ENCODE results near the gene PAGE2B.
A peak's percentile ranks its signal among the peaks of the same experiment; 100 is the strongest.
"Not testable (repeated sequence)": the region's sequence is repeated elsewhere in the genome, so short reads cannot be mapped to it uniquely, and the experiment has no call there.

PAGE2B gene

DNA sequence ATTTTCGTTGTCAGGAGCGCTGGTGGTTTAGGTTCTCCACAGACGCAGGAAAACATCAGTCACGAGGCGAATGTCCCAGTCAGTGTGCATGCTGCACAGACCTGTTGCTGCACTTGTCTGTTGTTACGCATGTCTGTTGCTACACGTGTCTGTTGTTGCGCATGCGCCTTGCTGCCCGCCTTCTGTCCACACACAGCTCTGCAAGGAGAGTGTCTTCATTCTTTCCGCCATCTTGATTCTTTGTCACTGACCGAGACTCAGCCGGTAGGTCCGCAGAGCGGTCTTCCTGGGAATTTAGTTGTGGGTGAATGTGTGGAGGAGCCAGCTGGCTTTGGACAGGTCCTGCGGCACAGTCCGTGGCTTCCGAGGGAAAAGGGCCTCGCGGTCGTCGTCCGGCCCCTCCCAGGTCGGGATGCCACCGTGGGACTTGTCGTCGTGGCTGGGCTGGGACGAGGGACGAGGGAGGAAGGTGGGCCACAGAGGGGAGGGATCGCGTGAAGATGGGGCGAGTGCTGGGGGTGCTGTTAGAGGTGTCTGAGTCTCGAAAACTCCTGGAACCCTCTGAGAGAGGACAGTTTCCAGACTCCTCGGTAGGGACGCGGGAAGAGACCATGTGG is at the start of gene PAGE2B:
PAGE2B (plus strand) TSS at position 180 of the 617 bp plus-strand sequence. CDS start 1,012 bp downstream, outside the sequence.
- FAIRE-seq, result no peak
- DNase-seq (ENCODE audit: insufficient read length, low spot score), result no peak

GRCh38 chrX:55026143-55026542 is 48.7 kb upstream of the PAGE2B start:
- no peak for DNase-seq (ENCODE audit: insufficient read length, low spot score)
- FAIRE-seq, result no peak

DNA sequence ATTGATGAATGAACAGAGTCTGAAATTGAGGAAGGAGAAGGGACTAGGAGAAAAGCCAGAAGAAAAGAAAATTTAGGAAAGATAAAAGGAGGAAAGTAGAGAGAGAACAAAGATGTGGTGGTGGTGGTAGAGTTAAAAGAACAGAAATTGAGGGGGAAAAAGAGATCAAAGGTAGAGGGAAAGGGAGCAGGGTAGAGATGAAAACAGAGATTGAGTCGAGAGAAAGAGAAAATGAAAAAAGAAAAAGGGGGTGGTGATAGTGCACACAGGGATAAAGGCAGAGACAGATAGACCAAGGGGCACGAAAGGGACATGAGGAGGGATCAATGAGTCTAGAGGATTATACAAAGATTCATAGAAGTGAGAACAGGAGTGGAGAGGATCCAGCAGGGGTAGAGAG is 48.0 kb upstream of the PAGE2B start:
- FAIRE-seq, result no peak
- DNase-seq (ENCODE audit: insufficient read length, low spot score), result no peak

GRCh38 chrX:55028040-55028439 is 46.8 kb upstream of the PAGE2B start:
- FAIRE-seq (no peak), DNase-seq (ENCODE audit: insufficient read length, low spot score) (no peak)

- no peak for DNase-seq (ENCODE audit: insufficient read length, low spot score)
- no peak for FAIRE-seq
Observed at GRCh38 chrX:55028611-55029010, 46.2 kb upstream of the PAGE2B start.

- FAIRE-seq (no peak), DNase-seq (ENCODE audit: insufficient read length, low spot score) (no peak)
Observed at GRCh38 chrX:55029291-55029690, 45.5 kb upstream of the PAGE2B start.

DNA sequence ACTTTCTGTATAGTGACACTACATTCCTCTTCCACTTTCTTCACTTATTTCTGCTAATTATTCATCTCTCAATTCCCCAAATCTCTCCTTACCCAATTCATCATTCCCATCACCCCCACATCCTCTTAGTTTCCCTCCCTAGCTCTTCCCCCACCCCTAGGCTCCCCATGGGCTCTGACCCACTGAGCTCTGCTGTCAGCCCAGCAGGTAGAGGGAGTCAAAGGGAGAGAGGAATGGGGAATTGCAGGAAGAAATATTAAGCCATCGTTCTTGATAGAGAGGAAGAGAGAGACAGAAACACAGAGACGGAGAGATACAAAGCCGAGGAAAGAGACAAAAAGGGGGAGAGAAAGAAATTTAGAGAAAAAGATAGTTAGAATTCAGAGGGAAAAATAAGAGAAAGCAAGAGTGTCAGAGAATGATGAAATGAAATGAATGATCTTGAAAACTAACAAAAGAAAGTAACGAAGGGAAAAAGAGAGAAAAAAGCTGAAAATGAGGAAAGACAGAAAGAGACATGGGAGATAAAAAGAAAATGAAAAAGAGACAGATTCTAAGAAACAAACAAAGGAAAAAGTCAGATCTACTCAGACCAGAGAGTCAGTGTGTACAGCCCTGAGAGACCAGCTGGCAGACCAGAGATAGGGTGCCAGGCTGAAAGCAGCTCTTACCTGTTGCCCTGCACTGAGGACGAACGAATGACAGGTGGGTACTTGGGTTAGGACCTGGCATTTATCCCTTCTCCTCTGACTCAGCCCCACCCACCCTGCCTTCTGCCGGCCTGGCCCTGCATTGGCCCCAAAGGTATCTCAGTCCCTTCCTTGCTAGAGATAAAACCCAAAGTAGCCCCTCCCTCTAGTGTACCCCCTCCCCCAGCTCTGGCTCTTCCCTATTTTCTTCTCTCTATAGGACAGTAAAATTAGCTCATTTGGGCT is 44.3 kb upstream of the PAGE2B start, which contains the start of gene ALAS2:
ALAS2 (minus strand) TSS at position 707 of the 935 bp plus-strand sequence. CDS start 4,977 bp downstream, outside the sequence.
- DNase-seq (ENCODE audit: insufficient read length, low spot score), result no peak
- no peak for FAIRE-seq

DNA sequence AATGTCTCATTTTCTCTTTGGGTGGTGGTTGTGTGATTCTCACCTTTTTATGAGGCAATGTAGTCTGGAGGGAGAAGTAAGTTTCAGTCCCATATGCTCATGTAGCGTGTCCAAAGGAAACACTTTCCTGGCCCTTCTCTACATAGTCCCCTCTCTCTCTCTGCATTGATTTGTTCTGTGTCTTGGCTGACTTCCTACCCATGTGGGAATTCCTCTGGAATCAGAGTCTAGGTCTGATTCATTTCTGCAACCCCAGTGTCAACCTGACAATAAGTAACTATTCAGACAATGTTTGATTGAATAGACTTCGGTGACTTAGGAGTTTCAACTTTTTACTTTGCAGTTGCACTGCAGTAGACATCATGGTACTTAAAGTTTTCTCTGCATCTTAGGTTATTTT is 41.4 kb upstream of the PAGE2B start:
- FAIRE-seq (no peak), DNase-seq (ENCODE audit: insufficient read length, low spot score) (no peak)

DNA sequence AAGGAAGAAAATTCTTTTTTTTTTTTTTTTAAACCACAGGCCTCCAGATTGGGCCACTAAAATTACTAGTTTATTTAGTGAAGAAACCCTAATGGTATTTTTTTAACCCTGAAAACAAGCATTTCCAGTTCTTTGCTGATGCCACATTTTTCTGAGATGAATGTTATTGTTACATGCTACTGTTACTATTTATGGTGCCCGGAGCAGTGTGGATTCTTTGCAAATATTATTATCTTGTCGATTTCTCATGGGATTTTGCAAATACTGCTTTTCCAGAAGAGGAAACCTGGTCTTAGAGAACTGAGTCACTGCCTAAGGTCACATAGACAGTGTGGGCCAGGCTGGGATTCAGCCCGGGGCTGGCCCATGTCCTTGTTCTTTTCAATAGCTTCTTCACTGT is 35.4 kb upstream of the PAGE2B start:
- DNase-seq (ENCODE audit: insufficient read length, low spot score), result no peak

DNA sequence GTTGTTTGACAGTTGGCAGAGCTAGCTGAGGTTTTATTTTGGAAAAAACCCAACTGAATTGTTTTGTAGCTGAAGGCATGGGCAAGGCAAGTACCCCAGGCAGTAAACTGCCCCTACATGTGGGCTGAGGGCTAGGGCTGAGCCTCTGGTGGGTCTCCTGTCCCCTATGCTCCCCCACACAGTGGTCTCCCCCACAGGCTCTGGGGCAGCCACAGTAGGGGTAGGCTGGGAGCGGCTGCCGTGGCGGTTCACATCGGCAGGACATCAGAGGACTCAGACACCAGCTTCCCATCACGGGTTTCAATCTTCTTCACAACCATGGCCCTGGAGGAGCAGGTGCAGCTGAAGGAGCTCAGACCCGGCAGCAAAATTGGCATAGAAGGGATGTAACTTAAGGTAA is 33.3 kb upstream of the PAGE2B start:
- no peak for FAIRE-seq

More for the DNA sequence above, 35.4 kb upstream of the PAGE2B start:
- no peak for FAIRE-seq

DNA sequence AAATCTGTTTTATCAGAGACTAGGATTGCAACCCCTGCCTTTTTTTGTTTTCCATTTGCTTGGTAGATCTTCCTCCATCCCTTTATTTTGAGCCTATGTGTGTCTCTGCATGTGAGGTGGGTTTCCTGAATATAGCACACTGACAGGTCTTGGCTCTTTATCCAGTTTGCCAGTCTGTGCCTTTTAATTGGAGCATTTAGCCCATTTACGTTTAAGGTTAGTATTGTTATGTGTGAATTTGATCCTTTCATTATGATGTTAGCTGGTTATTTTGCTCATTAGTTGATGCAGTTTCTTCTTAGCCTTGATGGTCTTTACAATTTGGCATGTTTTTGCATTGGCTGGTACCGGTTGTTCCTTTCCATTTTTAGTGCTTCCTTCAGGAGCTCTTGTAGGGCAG is 24.2 kb upstream of the PAGE2B start:
- not testable (repeated sequence) for FAIRE-seq; DNase-seq (ENCODE audit: insufficient read length, low spot score)

More for the DNA sequence above, 33.3 kb upstream of the PAGE2B start:
- no peak for DNase-seq (ENCODE audit: insufficient read length, low spot score)

GRCh38 chrX:55056820-55057674 is 17.8 kb upstream of the PAGE2B start:
- no peak for DNase-seq (ENCODE audit: insufficient read length, low spot score)
- FAIRE-seq, result no peak

- FAIRE-seq (peak; percentile 71), DNase-seq (ENCODE audit: insufficient read length, low spot score) (no peak)
Observed at GRCh38 chrX:55057675-55058249, 17.1 kb upstream of the PAGE2B start.

GRCh38 chrX:55067180-55067579 is 7.7 kb upstream of the PAGE2B start:
- not testable (repeated sequence) for DNase-seq (ENCODE audit: insufficient read length, low spot score); FAIRE-seq

DNA sequence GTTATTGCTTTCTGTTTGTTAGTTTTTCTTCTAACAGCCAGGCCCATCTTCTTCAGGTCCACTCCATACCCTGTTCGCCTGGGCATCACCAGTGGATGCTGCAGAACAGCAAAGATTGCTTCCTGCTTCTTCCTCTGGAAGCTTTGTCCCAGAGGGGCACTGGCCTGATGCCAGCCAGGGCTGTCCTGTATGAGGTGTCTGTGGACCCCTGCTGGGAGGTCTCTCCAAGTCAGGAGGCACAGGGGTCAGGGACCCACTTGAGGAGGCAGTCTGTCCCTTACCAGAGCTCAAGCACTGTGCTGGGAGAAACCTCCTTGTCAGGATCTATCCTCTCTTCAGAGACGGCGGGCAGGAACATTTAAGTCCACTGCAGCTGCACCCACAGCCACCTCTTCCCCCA is 2.5 kb upstream of the PAGE2B start:
- DNase-seq (ENCODE audit: insufficient read length, low spot score) (no peak), FAIRE-seq (no peak)

DNA sequence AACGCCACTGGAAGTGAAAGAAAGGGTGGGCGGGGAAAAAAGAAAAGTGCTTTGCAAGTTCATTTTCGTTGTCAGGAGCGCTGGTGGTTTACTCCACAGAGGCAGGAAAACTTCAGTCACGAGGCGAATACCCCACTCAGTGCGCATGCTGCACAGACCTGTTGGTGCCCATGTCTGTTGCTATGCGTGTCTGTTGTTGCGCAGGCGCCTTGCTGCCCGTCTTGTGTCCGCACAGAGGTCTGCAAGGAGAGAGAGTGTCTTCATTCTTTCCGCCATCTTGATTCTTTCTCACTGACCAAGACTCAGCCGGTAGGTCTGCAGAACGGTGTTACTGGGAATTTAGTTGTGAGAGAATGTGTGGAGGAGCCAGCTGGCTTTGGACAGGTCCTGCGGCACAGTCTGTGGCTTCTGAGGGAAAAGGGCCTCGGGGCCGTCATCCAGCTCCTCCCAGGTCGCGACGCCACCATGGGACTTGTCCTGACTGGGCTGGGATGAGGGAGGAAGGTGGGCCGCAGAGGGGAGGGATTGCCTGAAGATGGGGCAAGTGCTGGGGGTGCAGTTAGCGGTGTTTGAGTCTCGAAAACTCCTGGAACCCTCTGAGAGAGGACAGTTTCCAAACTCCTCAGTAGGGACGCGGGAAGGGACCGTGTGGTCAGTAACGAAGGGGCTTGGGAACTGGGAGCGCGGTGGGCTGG is 14.1 kb downstream of the PAGE2B start, which contains the start of gene PAGE2:
PAGE2 (plus strand) TSS at position 224 of the 695 bp plus-strand sequence. CDS start 1,003 bp downstream, outside the sequence.
- DNase-seq (ENCODE audit: insufficient read length, low spot score) (no peak), FAIRE-seq (no peak)

- DNase-seq (ENCODE audit: insufficient read length, low spot score) (no peak), FAIRE-seq (no peak)
Observed at GRCh38 chrX:55098691-55099090, 23.9 kb downstream of the PAGE2B start.

GRCh38 chrX:55099162-55099561 is 24.3 kb downstream of the PAGE2B start:
- FAIRE-seq, result no peak

DNA sequence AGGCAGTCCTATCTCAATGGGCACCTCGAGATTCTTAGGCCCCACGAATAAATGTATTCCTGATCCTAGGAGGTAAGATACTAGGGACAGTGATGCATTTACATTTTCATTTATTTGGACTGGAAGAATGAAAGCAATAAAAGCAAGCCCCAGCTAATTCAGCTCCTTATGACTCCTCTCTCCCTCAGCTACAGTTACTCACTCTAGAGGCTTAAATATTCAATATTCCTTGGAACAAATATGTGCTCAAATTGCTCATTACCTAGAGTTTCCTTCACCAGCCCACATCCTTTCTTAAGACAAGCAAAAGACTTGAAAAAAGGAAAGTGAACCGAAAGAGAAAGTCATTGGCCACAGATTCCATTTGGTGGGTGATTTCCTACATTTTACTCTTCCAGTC is 27.9 kb downstream of the PAGE2B start:
- FAIRE-seq, result no peak
- no peak for DNase-seq (ENCODE audit: insufficient read length, low spot score)

More at GRCh38 chrX:55099162-55099561, 24.3 kb downstream of the PAGE2B start:
- DNase-seq (ENCODE audit: insufficient read length, low spot score), result no peak

DNA sequence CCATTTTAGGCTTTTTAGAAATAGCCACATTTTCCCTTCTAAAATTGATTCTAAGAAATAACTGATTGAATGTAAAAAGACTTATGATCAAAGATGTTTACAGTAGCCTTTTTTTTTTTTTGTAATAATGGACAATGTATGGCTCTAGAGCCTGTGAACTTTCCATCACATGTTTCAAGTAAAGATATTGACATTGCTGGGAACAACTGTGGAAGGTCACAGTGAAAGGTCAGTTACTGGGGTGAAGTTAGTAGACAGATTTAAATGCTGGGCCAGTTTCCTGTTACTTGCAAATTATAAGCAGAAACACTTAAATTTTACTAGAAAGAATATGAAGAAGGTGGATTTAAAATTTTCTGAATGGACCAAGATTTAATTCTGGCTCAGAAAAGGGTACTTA is 32.4 kb downstream of the PAGE2B start:
- no peak for FAIRE-seq
- no peak for DNase-seq (ENCODE audit: insufficient read length, low spot score)
